Epithelial cell of proximal tubule (primary cell): ENCODE measurements around the gene BTF3L4. TPM values are rescaled to one million over a fixed set of nuclear protein-coding genes. Genes with fewer than 3 reads are reported as not detected.
"Not testable (repeated sequence)": the region's sequence is repeated elsewhere in the genome, so short reads cannot be mapped to it uniquely, and the experiment has no call there.

Experiments
- DNase-seq: peaks from one replicate; pipeline ENCODE4 v3.0.0-alpha.2; 2011; ENCODE audit warnings: low read depth
- H3K4me3 ChIP-seq: 2 replicates; pipeline ENCODE4 v1.5.1; 2011; ENCODE audit warnings: low read depth, mild to moderate bottlenecking, low read length
- total RNA-seq: library from RNA; depleted of rRNA; stranded (reverse); fragments of >200 nt; gene quantifications from 2 replicates; pipeline ENCODE4 v1.2.3, GENCODE V29; 2015
- TF ChIP-seq, protein P1 (sequence below): conservative IDR thresholded peaks from 2 replicates; pipeline ENCODE4 v1.5.1; 2012; ENCODE audit warnings: low read depth, mild to moderate bottlenecking, low read length

Gene BTF3L4
- total RNA-seq, 1 donor from 2014 or later: 47.4 TPM

DNA sequence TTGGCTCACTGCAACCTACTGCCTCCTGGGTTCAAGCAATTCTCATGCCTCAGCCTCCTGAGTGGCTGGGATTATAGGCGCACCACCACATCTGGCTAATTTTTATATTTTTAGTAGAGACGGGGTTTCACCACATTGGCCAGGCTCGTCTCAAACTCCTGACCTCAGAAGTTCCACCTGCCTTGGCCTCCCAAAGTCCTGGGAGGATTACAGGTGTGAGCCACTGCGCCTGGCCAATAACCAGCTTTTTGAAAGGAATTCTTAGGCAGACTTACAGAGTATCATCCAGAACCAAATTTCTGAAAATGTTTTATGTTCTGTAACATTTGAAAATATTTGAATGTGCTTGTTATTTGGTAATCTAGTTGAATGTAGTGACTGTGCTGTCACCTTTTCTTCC is 14.6 kb downstream of the BTF3L4 start:
- TF ChIP-seq, protein P1, sequence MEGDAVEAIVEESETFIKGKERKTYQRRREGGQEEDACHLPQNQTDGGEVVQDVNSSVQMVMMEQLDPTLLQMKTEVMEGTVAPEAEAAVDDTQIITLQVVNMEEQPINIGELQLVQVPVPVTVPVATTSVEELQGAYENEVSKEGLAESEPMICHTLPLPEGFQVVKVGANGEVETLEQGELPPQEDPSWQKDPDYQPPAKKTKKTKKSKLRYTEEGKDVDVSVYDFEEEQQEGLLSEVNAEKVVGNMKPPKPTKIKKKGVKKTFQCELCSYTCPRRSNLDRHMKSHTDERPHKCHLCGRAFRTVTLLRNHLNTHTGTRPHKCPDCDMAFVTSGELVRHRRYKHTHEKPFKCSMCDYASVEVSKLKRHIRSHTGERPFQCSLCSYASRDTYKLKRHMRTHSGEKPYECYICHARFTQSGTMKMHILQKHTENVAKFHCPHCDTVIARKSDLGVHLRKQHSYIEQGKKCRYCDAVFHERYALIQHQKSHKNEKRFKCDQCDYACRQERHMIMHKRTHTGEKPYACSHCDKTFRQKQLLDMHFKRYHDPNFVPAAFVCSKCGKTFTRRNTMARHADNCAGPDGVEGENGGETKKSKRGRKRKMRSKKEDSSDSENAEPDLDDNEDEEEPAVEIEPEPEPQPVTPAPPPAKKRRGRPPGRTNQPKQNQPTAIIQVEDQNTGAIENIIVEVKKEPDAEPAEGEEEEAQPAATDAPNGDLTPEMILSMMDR: no peak
- no peak overlapping the region for H3K4me3 ChIP-seq
- DNase-seq: no peak

- TF ChIP-seq, protein P1: no peak
These were observed 16.2 kb downstream of the BTF3L4 start for GRCh38 chr1:52072291-52072690.

DNA sequence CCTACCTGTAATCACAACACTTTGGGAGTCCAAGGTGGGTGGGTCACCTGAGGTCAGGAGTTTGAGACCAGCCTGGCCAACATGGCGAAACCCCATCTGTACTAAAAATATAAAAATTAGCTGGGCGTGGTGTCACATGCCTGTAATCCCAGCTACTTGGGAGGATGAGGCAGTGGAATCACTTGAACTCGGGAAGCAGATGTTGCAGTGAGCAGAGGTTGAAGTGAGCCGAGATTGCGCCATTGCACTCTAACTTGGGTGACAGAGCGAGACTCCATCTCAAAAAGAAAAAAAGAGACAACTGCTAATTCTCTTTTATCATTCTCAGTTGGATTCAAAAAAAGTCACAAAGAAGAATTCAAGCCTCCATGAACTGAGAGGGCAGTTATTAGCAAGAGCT is 21.2 kb downstream of the BTF3L4 start:
- H3K4me3 ChIP-seq, DNase-seq: not testable (repeated sequence)

More at GRCh38 chr1:52072291-52072690, 16.2 kb downstream of the BTF3L4 start:
- H3K4me3 ChIP-seq: no peak overlapping the region
- DNase-seq: no peak

GRCh38 chr1:52080014-52080415 is 23.9 kb downstream of the BTF3L4 start:
- no peak overlapping the region for H3K4me3 ChIP-seq
- DNase-seq: no peak
- TF ChIP-seq, protein P1: no peak

GRCh38 chr1:52087892-52088291 is 31.8 kb downstream of the BTF3L4 start:
- DNase-seq, H3K4me3 ChIP-seq: not testable (repeated sequence)

DNA sequence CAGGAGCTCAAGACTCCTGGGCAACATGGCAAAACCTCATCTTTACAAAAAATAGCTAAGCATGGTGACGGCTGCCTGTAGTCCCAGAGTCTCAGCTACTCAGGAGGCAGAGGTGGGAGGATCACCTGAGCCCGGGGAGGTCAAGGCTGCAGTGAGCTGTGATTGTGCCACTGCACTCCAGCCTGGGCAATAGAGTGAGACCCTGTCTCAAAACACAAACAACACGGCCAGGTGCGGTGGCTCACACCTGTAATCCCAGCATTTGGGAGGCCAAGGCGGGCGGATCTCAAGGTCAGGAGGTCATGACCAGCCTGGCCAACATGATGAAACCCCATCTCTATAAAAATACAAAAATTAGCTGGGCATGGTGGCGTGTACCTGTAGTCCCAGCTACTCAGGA is 38.2 kb downstream of the BTF3L4 start:
- DNase-seq, H3K4me3 ChIP-seq: not testable (repeated sequence)

GRCh38 chr1:52096216-52096615 is 40.1 kb downstream of the BTF3L4 start:
- H3K4me3 ChIP-seq: no peak overlapping the region
- TF ChIP-seq, protein P1: no peak
- DNase-seq: no peak

DNA sequence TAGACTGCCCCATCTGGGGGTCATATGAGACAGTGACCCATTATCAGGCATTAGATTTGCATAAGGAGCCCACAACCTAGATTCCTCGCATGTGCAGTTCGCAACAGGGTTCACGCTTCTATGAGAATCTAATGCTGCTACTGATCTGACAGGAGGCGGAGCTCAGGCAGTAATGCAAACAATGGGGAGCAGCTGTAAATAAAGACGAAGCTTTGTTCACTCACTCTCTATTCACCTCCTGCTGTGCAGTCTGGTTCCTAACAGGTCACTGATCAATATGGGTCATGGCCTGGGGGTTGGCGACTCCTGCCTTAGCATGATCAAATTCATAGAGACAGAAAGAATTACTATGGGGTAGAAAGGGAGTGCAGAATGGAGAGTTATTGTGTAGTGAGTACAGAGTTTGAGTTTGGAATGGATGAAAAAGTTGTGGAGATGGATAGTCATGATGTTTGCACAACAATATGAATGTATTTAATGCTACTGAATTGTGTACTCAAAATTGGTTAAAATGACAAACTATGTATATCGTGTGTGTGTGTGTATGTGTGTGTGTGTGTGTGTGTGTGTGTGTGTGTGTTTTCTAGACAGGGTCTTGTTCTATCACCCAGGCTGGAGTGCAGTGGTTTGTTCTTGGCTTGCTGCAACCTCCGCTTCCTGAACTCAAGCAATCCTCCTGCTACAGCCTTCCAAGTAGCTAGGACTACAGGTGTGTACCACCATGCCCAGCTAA is 42.2 kb downstream of the BTF3L4 start:
- TF ChIP-seq, protein P1: no peak
- DNase-seq: no peak
- H3K4me3 ChIP-seq: no peak overlapping the region
